Left renal pelvis (tissue), 4 donors: ENCODE data around the gene TMEM147. TPM values are rescaled to one million over a fixed set of nuclear protein-coding genes. Genes with fewer than 3 reads are reported as not detected.

Experiments used
- DNase-seq, 4 donors: peaks; one replicate each; pipeline ENCODE4 v3.0.0-alpha.2; 2013; ENCODE audit warnings: low read depth in 4 of 4, low spot score in 3 of 4
- polyA plus RNA-seq, 4 donors: library from polyadenylated mRNA; unstranded; fragments of 120-200 nt; gene quantifications; one replicate each; pipeline ENCODE4 v1.2.1, GENCODE V29; 2013; ENCODE audit not compliant: insufficient read length in 4 of 4

The TMEM147 gene
- 100 to 1,000 TPM in 1 of 4 donors, 10 to 100 TPM in 3; 58.7 to 102 (median 86.6) TPM for polyA plus RNA-seq

GRCh38 chr19:35545001-35545854 lies at the start of gene TMEM147:
Gene TMEM147 (plus strand): TSS chr19:35545626. CDS start chr19:35545740, 114 bp downstream.
- peak; percentile 71 to 83 (median 73) for DNase-seq

GRCh38 chr19:35497406-35497805 lies 48.0 kb upstream of the TMEM147 start:
- no peak for DNase-seq

GRCh38 chr19:35498220-35498619 lies 47.2 kb upstream of the TMEM147 start:
- DNase-seq, result no peak

- no peak for DNase-seq
Measured at GRCh38 chr19:35498984-35499527, 46.4 kb upstream of the TMEM147 start.

- no peak for DNase-seq
Measured at GRCh38 chr19:35500611-35501010, 44.8 kb upstream of the TMEM147 start.

GRCh38 chr19:35501684-35502083 lies 43.7 kb upstream of the TMEM147 start:
- DNase-seq, result no peak

- no peak for DNase-seq
Measured at GRCh38 chr19:35502751-35503150, 42.7 kb upstream of the TMEM147 start.

GRCh38 chr19:35506011-35506410 lies 39.4 kb upstream of the TMEM147 start:
- DNase-seq, result no peak

- no peak for DNase-seq
Measured at GRCh38 chr19:35507561-35507960, 37.9 kb upstream of the TMEM147 start.

- no peak for DNase-seq
Measured at GRCh38 chr19:35508129-35508528, 37.3 kb upstream of the TMEM147 start.

GRCh38 chr19:35509018-35509652 lies 36.3 kb upstream of the TMEM147 start:
- no peak for DNase-seq

- DNase-seq, result peak; percentile 67 to 75 (median 72)
Measured at GRCh38 chr19:35509861-35510625, 35.4 kb upstream of the TMEM147 start.

GRCh38 chr19:35510626-35510964 lies 34.8 kb upstream of the TMEM147 start:
- no peak for DNase-seq

GRCh38 chr19:35511337-35511736 lies 34.1 kb upstream of the TMEM147 start:
- no peak for DNase-seq

GRCh38 chr19:35512831-35513627 lies 32.4 kb upstream of the TMEM147 start:
- no peak for DNase-seq

- no peak for DNase-seq
Measured at GRCh38 chr19:35513628-35514281, 31.7 kb upstream of the TMEM147 start, which contains the start of gene DMKN. Gene DMKN (minus strand): TSS chr19:35513649. CDS start chr19:35513475, 174 bp downstream.

- DNase-seq, result no peak
Measured at GRCh38 chr19:35514282-35514809, 31.1 kb upstream of the TMEM147 start.

- no peak for DNase-seq
Measured at GRCh38 chr19:35516310-35516709, 29.1 kb upstream of the TMEM147 start.

GRCh38 chr19:35517342-35517741 lies 28.1 kb upstream of the TMEM147 start:
- DNase-seq, result no peak
